ENCODE data around the gene PIGW.
"Not testable (repeated sequence)": the region's sequence is repeated elsewhere in the genome, so short reads cannot be mapped to it uniquely, and the experiment has no call there.

PIGW gene

DNA sequence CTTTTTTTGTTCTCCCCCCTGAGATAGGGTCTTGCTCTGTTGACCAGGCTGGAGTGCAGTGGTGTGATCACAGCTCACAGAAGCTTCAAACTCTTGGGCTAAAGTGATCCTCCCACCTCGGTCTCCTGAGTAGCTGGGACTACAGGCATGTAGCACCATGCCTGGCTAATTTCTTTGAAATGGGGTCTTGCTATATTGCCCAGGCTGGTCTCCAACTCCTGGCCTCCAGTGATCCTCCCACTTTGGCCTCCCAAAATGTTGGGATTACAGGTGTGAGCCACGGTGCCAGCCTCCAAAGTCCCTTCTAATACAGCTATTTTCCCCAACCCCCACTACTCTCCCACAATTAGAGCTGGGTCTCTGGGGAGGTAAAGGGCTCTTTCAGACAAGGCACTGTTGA lies 26.3 kb upstream of the PIGW start:
- DNase-seq = not testable (repeated sequence)

DNA sequence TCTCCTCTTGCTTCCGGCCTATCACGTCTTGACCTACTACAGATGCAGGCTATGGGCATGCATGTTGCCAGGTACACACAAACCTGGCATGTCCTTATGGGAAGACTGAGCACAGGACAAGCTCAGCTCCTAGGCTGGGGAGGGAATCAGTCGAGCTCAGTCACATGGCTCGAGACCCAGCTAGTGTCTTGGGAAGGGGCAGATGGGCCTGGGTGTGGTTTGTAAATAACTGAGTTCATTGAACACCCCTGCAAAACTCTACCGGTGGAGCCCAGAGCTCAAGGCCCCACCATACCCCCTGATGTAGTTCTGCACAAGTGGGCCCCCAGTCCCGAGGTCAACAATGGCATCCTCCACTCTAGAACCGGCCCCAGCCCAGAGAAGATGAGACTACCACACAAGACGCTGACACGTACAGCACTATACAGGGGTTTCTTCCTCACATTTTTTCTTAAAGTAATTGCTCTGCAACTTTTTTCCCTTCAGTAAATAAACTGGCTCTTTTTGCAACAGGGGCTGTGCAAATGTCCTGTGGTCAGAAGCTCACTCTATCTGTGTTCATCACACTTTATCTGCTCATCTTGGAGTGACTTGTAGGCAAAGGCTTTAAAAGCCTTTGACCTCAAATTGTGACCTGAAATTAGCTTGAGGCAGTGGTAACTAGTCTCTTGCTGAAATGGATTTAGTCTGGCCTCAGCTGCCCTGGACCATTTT lies 25.4 kb upstream of the PIGW start:
- no peak for DNase-seq

DNA sequence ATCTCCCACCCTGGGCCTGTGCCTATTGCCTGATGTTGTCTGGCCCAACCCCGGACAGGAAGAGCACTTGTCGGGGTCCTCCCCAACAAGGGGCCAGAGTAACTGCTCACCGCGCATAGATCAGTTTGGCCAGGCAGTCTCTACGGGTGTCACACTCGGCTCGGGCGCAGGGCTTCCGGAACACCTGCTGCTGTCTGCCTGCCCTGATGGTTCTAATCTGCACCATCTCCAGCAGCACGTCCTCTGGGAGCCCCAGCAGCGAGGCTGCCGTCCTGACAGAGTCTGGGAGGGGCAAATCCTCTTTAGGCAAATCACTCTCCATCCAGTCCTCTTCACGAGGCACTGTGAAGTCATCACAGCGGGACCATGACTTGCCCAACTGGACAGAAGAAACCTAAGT lies 24.2 kb upstream of the PIGW start:
- DNase-seq = no peak

GRCh38 chr17:36511216-36511615 lies 23.6 kb upstream of the PIGW start:
- no peak for DNase-seq

DNA sequence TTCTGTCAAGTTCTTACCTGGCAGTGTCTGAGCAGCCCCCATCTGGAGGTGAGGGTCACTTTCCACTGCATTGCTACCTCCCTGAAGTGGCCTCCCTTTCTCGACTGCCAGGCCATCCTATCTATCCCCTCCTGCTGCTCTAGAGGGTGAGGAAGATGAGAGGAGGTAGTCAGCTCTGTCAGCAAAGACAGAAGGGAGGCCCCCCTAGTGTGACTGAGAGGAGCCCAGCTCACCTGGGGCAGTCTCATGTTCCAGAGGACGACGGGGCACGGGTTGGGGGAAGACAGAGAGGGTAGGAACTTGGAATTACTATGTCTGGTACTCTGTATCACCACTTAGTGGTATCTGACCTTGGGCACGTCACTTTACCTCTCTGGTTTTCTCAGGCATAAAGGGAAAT lies 22.1 kb upstream of the PIGW start:
- DNase-seq = no peak

DNA sequence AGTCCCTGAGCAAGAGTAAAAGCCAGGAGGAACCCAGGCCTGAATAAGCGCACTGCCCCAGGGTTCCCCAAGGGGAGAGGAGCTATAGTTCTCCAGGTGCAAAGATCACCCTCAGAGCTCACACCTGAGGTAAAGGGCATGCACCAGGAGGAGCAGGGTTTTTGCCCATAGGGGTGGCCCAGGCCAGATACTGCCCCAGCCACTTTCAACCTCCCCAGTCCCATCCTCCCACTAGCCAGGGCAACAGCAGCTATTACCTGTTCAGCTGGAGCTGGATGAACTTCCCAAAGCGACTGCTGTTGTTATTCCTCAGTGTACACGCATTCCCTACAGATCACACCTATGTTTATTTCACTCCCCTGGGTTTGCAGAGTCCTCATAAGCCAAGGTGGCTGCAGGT lies 19.9 kb upstream of the PIGW start:
- no peak for DNase-seq

GRCh38 chr17:36515837-36516236 lies 18.9 kb upstream of the PIGW start:
- no peak for DNase-seq

DNA sequence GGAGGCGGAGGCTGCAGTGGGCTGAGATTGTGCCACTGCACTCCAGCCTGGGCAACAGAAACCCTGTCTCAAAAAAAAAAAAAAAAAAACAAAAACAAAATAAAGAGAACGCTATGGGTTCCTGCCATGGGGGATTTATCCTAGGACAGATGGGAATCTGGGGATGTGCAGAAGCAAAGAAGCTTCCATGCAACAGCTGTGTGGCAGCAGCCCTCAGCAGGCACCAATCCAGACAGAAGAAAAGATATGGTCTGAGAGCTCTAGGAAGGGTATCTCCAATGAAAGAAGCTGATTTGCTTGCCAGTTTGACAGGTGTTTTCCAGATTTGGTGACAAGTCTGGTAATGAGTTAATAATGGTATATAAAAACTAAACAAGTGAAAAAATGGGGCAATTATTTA lies 11.7 kb upstream of the PIGW start:
- DNase-seq = no peak

DNA sequence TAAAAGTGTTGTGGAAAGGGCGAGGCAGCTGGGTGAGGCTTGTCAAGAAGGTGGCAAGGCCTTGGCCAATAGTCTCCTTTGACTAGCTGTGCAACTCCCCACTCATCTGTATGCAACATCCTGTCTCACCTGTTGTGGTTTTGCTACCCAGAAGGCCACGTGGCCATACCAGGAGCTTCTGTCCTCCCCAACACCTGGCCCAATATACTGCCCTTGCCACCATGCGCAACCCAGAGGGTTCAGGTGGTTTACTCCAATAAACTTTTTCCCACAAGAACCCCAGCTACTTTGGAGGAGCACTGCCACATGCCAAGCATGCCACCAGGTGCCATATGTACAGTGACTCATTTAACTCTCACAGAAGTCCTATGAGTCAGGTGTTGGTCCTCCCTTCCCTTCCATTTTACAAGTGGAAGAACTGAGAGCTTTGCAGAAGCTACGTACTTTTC lies 10.3 kb upstream of the PIGW start:
- no peak for DNase-seq

GRCh38 chr17:36525113-36525512 lies 9.7 kb upstream of the PIGW start:
- DNase-seq = no peak

DNA sequence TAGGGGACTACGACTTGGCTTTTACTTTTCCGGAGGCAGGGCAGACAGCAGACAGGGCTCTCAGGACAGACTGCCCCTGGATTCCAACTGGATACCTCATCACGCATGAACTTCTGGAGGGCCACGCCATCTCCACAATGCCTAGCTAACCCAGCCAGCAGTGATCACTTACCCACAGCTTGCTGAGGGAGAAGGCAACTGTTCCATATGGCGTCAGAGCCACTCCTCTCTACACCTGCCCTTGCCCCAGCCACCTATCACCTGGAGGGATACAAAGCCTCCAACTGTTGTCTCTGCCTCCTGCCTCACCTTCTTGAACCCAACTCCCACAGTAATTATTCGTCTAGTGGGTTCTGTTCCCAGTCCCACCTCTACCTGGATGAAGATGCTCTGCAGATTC lies 8.9 kb upstream of the PIGW start:
- DNase-seq = no peak

DNA sequence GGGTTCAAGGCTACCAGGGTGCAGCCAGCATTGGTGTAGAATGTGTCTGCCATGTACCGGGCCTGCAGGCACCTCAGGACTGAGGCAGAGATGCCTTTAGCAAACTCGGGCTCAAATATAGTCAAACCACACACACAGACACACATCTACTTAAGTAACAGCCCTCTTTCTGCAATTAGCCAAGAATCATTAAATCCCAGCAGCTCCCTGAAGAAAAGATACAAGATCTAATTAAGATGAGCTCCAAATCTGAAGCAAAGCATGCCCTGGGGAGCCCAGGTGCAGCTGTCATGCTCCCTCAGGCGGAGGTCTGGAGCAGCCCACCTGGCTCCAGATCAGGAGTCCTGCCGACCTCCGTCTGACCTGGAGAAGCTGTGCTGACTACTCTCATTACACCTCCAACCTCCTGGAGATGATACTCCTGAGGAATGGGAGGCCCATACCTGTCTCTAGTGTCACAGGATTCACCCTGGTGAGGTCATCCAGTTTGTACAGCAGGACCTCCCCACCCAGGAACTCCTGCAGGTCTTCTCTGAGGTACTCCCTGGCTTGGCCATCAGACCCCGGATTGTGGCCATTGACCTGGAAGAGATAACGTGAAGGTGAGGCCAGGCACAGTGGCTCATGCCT lies 7.1 kb upstream of the PIGW start:
- no peak for DNase-seq

GRCh38 chr17:36529121-36529520 lies 5.7 kb upstream of the PIGW start:
- peak; percentile 4 for DNase-seq

GRCh38 chr17:36532435-36532975 lies 2.3 kb upstream of the PIGW start:
- no peak for DNase-seq

- DNase-seq = peak; percentile 38
These were observed 600 bp upstream of the PIGW start for GRCh38 chr17:36533935-36534839.

GRCh38 chr17:36535669-36536081 lies 888 bp downstream of the PIGW start:
- DNase-seq = no peak

GRCh38 chr17:36540696-36541095 lies 5.9 kb downstream of the PIGW start:
- no peak for DNase-seq

DNA sequence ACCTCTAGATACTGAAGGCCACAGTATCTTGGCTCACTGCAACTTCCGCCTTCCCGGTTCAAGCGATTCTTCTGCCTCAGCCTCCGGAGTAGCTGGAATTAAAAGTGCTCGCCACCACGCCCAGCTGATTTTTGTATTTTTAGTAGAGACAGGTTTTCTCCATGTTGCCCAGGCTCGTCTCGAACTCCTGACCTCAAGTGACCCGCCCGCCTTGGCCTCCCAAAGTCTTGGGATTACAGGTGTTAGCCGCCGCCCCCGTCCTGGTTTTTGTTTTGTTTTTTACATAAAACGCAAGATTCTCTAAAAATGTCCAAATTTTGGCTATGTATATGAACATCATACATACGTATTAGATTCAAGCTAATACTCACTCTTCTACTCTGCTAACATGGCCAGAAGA lies 8.0 kb downstream of the PIGW start:
- DNase-seq = no peak

DNA sequence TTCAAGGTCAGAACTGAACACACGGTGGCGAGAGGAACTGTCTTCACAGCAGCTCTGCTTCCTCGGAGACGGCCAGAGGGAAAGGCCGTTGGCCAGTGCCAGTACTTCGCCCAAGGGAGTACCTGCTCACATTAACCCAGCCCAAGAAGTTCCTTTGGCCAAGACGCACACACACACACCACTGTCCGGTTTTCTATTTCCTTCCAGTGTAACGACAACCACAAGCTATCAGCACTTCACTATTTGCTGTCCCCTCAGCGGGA lies 9.2 kb downstream of the PIGW start:
- DNase-seq = peak; percentile 75

- DNase-seq = peak; percentile 75
These were observed 9.7 kb downstream of the PIGW start, which contains the start of gene GGNBP2 for GRCh38 chr17:36544307-36545076. TSS of gene GGNBP2 (plus strand) at chr17:36544919. CDS start at chr17:36545725, 806 bp downstream.

- DNase-seq = no peak
These were observed 10.3 kb downstream of the PIGW start for GRCh38 chr17:36545077-36545464.

DNA sequence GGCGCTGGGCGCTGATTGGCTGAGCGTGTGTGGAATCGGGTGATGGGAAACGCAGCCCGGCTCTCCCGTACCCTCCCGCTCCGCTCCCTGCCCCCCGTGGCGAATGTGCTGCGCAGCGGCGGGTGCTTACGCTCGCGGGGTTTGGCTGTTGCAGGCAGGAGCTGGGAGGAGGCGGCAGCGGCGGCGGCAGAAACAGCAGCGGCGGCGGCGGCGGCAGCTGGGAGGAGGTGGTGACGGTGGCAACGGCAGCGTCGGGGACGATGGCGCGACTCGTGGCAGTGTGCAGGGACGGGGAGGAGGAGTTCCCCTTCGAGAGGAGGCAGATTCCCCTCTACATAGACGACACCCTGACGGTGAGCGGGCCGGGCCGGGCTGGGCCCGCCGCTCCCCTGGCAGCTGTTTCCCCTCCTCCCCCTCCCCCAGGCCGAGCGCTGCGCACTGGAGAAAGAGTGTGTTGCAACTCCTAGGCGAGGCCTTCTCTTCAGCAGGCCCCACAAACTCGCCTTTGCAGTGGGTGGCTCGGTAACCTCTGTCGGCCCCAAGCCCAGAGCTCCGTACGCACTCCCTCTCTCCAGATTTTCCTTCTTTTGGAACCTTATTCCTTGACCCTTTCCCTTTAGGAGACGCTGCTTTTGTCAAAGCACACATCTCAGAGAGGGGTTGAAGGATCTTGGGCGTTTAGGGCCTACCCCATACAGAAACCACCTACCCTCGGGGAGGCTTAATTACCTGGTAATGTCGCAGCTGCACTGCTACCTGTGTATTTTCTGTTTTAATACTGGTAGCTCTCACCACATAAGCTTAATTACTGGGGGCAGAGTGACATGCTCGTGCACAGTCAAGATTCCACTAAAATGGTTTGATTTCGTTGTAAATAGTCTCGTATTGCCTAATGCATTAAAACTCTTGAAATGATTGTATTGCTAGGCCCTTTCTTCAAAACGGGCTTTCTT lies 11.0 kb downstream of the PIGW start:
- peak; percentile 89 for DNase-seq

Data from kidney glomerular epithelial cell (primary cell).